ENCODE measurements around the gene CST9. TPM values are rescaled to one million over a fixed set of nuclear protein-coding genes. Genes with fewer than 3 reads are reported as not detected.

CST9 gene
- total and polyA plus RNA-seq, 2 of the 13 experiments (the other 11 are each of a cell fraction or from before 2014, with no cell fraction given) = 0.07 TPM; not detected in 1

GRCh38 chr20:23634985-23635767 lies 29.5 kb upstream of the CST9 start (continued):
- TF ChIP-seq LRRFIP1 (CRISPR knock-in tag; conservative IDR thresholded peaks at IDR 0.05) (no peak), HNRNPK (IDR thresholded peaks at IDR 0.05; ENCODE audit: low read depth, low read length, poor library complexity, severe bottlenecking) (no peak), MLX (CRISPR knock-in tag; IDR thresholded peaks at IDR 0.05) (no peak), ZNF12 (CRISPR knock-in tag; IDR thresholded peaks at IDR 0.05) (no peak), BATF2 (CRISPR knock-in tag; IDR thresholded peaks at IDR 0.05) (peak; percentile 74; the same call in 1 of the 2 replicates), NFYC (CRISPR knock-in tag; IDR thresholded peaks at IDR 0.05) (no peak), NRL (CRISPR knock-in tag; IDR thresholded peaks at IDR 0.05; ENCODE audit: borderline replicate concordance) (no peak), RBAK (CRISPR knock-in tag; IDR thresholded peaks at IDR 0.05) (no peak), ZNF44 (CRISPR knock-in tag; IDR thresholded peaks at IDR 0.05) (no peak), NCOA1 (CRISPR knock-in tag; IDR thresholded peaks at IDR 0.05) (no peak), GABPB1 (CRISPR knock-in tag; IDR thresholded peaks at IDR 0.05) (no peak), ESRRA (CRISPR knock-in tag; IDR thresholded peaks at IDR 0.05; ENCODE audit: low read depth) (no peak), ZNF770 (CRISPR knock-in tag; IDR thresholded peaks at IDR 0.05) (no peak), LBX2 (CRISPR knock-in tag; IDR thresholded peaks at IDR 0.05; ENCODE audit: borderline replicate concordance) (no peak), KMT2B (CRISPR knock-in tag; IDR thresholded peaks at IDR 0.05) (no peak), MTA3 (CRISPR knock-in tag; IDR thresholded peaks at IDR 0.05) (no peak), HMGXB3 (CRISPR knock-in tag; IDR thresholded peaks at IDR 0.05; ENCODE audit: borderline replicate concordance) (no peak), HDAC2 (CRISPR knock-in tag; IDR thresholded peaks at IDR 0.05) (0 out of 2 replicates have a peak, but pooled peaks have one; percentile 2), NFIB (CRISPR knock-in tag; IDR thresholded peaks at IDR 0.05; ENCODE audit: borderline replicate concordance) (no peak)

All from HepG2 (cell line).